CD4-positive, alpha-beta T cell treated with Interleukin-2 at 100 ng/mL for 4 hours (primary cell): Measurements from ENCODE around the gene EIF3F.
"Not testable (repeated sequence)": the region's sequence is repeated elsewhere in the genome, so short reads cannot be mapped to it uniquely, and the experiment has no call there.

Source experiments
- DNase-seq: peaks from one replicate; pipeline ENCODE4 v3.0.0-alpha.2; 2020; ENCODE audit warnings: low spot score

The EIF3F gene

GRCh38 chr11:7987560-7987883 lies 385 bp downstream of the EIF3F start:
- DNase-seq, result not testable (repeated sequence)

- no peak for DNase-seq
Measured at GRCh38 chr11:7994581-7995278, 7.6 kb downstream of the EIF3F start.

GRCh38 chr11:7999795-8000194 lies 12.7 kb downstream of the EIF3F start:
- no peak for DNase-seq

GRCh38 chr11:8000390-8000789 lies 13.3 kb downstream of the EIF3F start:
- DNase-seq, result no peak

GRCh38 chr11:8002676-8003075 lies 15.5 kb downstream of the EIF3F start:
- no peak for DNase-seq

GRCh38 chr11:8003187-8003586 lies 16.1 kb downstream of the EIF3F start:
- no peak for DNase-seq

- no peak for DNase-seq
Measured at GRCh38 chr11:8004008-8004407, 16.9 kb downstream of the EIF3F start.

- no peak for DNase-seq
Measured at GRCh38 chr11:8005556-8005955, 18.4 kb downstream of the EIF3F start.

- peak; percentile 60 for DNase-seq
Measured at GRCh38 chr11:8006349-8006977, 19.3 kb downstream of the EIF3F start.

GRCh38 chr11:8008212-8008611 lies 21.1 kb downstream of the EIF3F start:
- no peak for DNase-seq

- no peak for DNase-seq
Measured at GRCh38 chr11:8009856-8010255, 22.7 kb downstream of the EIF3F start.

GRCh38 chr11:8011371-8011770 lies 24.2 kb downstream of the EIF3F start:
- no peak for DNase-seq

GRCh38 chr11:8011981-8012444 lies 24.9 kb downstream of the EIF3F start:
- no peak for DNase-seq

- DNase-seq, result no peak
Measured at GRCh38 chr11:8013833-8014232, 26.7 kb downstream of the EIF3F start.

GRCh38 chr11:8015753-8016239 lies 28.7 kb downstream of the EIF3F start:
- no peak for DNase-seq

GRCh38 chr11:8016440-8016839 lies 29.3 kb downstream of the EIF3F start:
- DNase-seq, result no peak

- no peak for DNase-seq
Measured at GRCh38 chr11:8017071-8017470, 29.9 kb downstream of the EIF3F start.

GRCh38 chr11:8017894-8018483 lies 30.9 kb downstream of the EIF3F start:
- DNase-seq, result no peak

GRCh38 chr11:8018484-8019313 lies 31.6 kb downstream of the EIF3F start:
- DNase-seq, result peak; percentile 86

- peak; percentile 16 for DNase-seq
Measured at GRCh38 chr11:8019314-8020243, 32.4 kb downstream of the EIF3F start.

- DNase-seq, result no peak
Measured at GRCh38 chr11:8020244-8020597, 33.1 kb downstream of the EIF3F start.
